Measurements from ENCODE around the gene EML4.
A peak's percentile ranks its signal among the peaks of the same experiment; 100 is the strongest.

EML4 gene

GRCh38 chr2:42195559-42195958 is 26.4 kb downstream of the EML4 start:
- CTCF ChIA-PET: interaction anchor here (1.2 to 2.0 kb wide), 6 partner anchors 9 to 35 kb away, joined by 3 to 8 read pairs (median 4); no protein-coding TSS in a partner anchor
- no peak for TF ChIP-seq CTCF (IDR thresholded peaks at IDR 0.05; ENCODE audit: control extremely low read depth, extremely low read depth, low read depth, missing control alignments)
- DNase-seq (ENCODE audit: extremely low spot score): no peak
- POLR2A ChIA-PET: no interaction called here

GRCh38 chr2:42196070-42196402 is 26.9 kb downstream of the EML4 start:
- DNase-seq (ENCODE audit: extremely low spot score): no peak
- ChIA-PET POLR2A (no interaction called here), CTCF (interaction anchor here (0.6 to 2.0 kb wide), 9 partner anchors 9 to 101 kb away, joined by 3 to 8 read pairs (median 4); no protein-coding TSS in a partner anchor)
- TF ChIP-seq CTCF (IDR thresholded peaks at IDR 0.05; ENCODE audit: control extremely low read depth, extremely low read depth, low read depth, missing control alignments): no peak

- POLR2A ChIA-PET: no interaction called here
- TF ChIP-seq CTCF (IDR thresholded peaks at IDR 0.05; ENCODE audit: control extremely low read depth, extremely low read depth, low read depth, missing control alignments): peak; percentile 34
- CTCF ChIA-PET: interaction anchor here (0.6 to 2.0 kb wide), 8 partner anchors 8 to 102 kb away, joined by 3 to 8 read pairs (median 4); no protein-coding TSS in a partner anchor
- peak; percentile 27 for DNase-seq (ENCODE audit: extremely low spot score)
These were observed 27.5 kb downstream of the EML4 start for GRCh38 chr2:42196403-42197267.

- CTCF ChIA-PET: interaction anchor here (0.9 to 2.9 kb wide), 3 partner anchors 14 to 18 kb away, joined by 3 to 8 read pairs (median 4); no protein-coding TSS in a partner anchor
- no peak for DNase-seq (ENCODE audit: extremely low spot score)
- POLR2A ChIA-PET: no interaction called here
- TF ChIP-seq CTCF (IDR thresholded peaks at IDR 0.05; ENCODE audit: control extremely low read depth, extremely low read depth, low read depth, missing control alignments): no peak
These were observed 28.6 kb downstream of the EML4 start for GRCh38 chr2:42197792-42198191.

GRCh38 chr2:42198466-42198865 is 29.3 kb downstream of the EML4 start:
- CTCF ChIA-PET: interaction anchor here (2.0 to 2.9 kb wide), 2 partner anchors 17 to 18 kb away, joined by 4 to 8 read pairs; no protein-coding TSS in a partner anchor
- no peak for TF ChIP-seq CTCF (IDR thresholded peaks at IDR 0.05; ENCODE audit: control extremely low read depth, extremely low read depth, low read depth, missing control alignments)
- DNase-seq (ENCODE audit: extremely low spot score): no peak
- POLR2A ChIA-PET: no interaction called here

- no peak for DNase-seq (ENCODE audit: extremely low spot score)
- no peak for TF ChIP-seq CTCF (IDR thresholded peaks at IDR 0.05; ENCODE audit: control extremely low read depth, extremely low read depth, low read depth, missing control alignments)
- POLR2A ChIA-PET: no interaction called here
- CTCF ChIA-PET: interaction anchor here (2.0 to 2.9 kb wide), 2 partner anchors 16 to 19 kb away, joined by 4 to 8 read pairs; no protein-coding TSS in a partner anchor
These were observed 29.8 kb downstream of the EML4 start for GRCh38 chr2:42199002-42199401.

Measured in GM10248 (cell line).